HEK293 (cell line): ENCODE results near the gene SLC18A2.

ENCODE experiments used
- CTCF ChIP-seq: fragments of 450-650 bp; formaldehyde crosslinking; IDR thresholded peaks from 2 replicates; pipeline ENCODE4 v1.5.1; 2016; ENCODE audit warnings: missing biosample characterization, missing genetic modification characterization
- GLI4 ChIP-seq: fragments of 450-650 bp; formaldehyde crosslinking; IDR thresholded peaks from 2 replicates; pipeline ENCODE4 v1.5.1; 2016; ENCODE audit warnings: missing biosample characterization, missing genetic modification characterization
- KLF9 ChIP-seq: fragments of 450-650 bp; formaldehyde crosslinking; IDR thresholded peaks from 2 replicates; pipeline ENCODE4 v1.5.1; 2016; ENCODE audit warnings: missing biosample characterization, missing genetic modification characterization, low read depth
- ZBTB11 ChIP-seq: fragments of 450-650 bp; formaldehyde crosslinking; conservative IDR thresholded peaks from 2 replicates; pipeline ENCODE4 v1.5.1; 2016; ENCODE audit warnings: low read depth, missing biosample characterization, missing genetic modification characterization
- ZNF19 ChIP-seq: fragments of 450-650 bp; formaldehyde crosslinking; IDR thresholded peaks from 2 replicates; pipeline ENCODE4; 2016; ENCODE audit warnings: missing biosample characterization, missing genetic modification characterization, low read depth

- no peak for TF ChIP-seq KLF9
- no peak for TF ChIP-seq ZBTB11 (tag by site-specific recombination)
- no peak for TF ChIP-seq CTCF (tag by site-specific recombination)
- no peak for TF ChIP-seq GLI4 (tag by site-specific recombination)
- no peak for TF ChIP-seq ZNF19
These were observed 943 bp upstream of the SLC18A2 start for GRCh38 chr10:117239721-117240620.
